ENCODE measurements around the gene FAM120A.

Gene FAM120A

GRCh38 chr9:93582550-93582949, 131.1 kb downstream of the FAM120A start:
- DNase-seq: no peak

DNA sequence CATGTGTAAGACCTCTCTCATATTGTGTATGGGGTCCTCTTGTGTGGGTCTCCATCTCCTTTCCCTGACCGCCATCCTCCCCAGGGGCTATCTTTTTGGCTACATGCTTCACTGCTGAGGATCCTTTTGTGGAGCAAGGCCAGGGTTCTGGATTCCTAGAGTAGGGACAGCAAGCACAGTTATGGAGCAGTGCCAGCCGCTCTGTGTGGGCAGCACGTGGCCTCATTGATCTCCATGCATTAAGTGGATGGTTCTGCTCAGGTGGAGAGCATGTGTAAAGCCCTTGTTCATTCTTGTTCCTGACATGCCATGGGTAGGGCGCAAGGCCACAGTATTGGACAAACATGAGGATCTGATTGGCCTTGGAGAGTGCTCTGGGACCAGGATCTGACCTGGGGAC, 133.8 kb downstream of the FAM120A start:
- DNase-seq: no peak

DNA sequence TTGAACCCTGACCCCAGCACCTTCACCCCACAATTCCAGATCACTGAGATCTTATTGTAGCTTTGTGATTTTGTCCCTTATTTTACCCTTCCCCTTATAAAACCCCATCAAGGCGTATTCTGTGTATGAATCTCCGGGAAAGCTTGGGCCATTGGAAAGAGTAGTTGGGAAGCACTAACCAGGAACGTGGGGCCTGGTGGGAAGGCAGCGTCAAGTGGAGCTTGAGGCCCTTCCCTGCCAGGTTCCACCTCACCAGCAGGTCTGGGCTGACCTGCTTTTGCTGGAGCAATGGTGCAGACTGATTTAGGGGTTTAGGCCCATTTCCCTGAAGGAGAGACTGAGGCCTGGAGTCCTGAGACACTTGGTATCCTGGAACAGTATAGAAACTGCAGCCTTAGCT, 134.2 kb downstream of the FAM120A start:
- no peak for DNase-seq

GRCh38 chr9:93586290-93587057, 135.0 kb downstream of the FAM120A start:
- DNase-seq: no peak

- DNase-seq: no peak
Observed at GRCh38 chr9:93587284-93587650, 135.8 kb downstream of the FAM120A start.

GRCh38 chr9:93587651-93588347, 136.3 kb downstream of the FAM120A start:
- DNase-seq: no peak

DNA sequence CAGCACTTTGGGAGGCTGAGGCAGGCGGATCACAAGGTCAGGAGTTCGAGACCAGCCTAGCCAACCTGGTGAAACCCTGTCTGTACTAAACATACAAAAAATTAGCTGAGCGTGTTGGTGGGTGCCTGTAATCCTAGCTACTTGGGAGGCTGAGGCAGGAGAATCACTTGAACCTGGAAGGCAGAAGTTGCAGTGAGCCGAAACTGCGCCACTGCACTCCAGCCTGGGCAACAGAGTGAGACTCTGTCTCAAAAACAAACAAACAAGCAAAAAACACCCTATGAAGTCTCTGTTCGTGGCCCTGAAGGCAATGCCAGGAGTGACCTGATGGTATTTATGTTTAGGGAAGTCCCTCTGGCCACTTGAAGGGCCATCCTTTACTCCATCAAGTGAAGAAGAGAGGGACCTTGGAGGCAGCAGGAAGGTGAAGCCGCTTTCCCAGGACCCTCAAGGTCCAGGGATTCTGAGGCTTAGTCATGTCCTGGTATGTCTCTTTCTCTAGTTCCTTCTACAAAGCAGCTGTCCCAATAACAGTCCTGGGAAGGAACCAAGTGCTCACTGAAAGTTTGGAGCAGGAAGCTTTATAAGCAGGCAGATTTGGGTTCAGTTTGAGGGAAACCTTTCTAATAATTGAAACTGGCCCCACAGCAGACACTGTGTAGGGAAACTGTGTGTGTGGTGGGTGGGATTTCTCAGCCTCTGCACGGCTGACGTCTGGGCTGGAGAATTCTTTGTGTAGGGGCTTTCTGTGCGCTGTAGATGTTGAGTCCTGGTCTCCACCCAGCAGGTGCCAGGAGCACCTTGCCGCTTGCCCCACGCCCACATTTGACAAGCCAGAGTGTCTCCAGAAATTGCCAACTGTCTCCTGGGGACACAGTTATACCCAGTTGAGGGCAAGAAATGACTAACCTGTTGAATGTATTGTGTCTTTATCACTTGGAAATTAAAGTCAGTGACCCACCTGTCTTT, 137.4 kb downstream of the FAM120A start:
- no peak for DNase-seq

GRCh38 chr9:93589688-93590087, 138.2 kb downstream of the FAM120A start:
- DNase-seq: no peak

DNA sequence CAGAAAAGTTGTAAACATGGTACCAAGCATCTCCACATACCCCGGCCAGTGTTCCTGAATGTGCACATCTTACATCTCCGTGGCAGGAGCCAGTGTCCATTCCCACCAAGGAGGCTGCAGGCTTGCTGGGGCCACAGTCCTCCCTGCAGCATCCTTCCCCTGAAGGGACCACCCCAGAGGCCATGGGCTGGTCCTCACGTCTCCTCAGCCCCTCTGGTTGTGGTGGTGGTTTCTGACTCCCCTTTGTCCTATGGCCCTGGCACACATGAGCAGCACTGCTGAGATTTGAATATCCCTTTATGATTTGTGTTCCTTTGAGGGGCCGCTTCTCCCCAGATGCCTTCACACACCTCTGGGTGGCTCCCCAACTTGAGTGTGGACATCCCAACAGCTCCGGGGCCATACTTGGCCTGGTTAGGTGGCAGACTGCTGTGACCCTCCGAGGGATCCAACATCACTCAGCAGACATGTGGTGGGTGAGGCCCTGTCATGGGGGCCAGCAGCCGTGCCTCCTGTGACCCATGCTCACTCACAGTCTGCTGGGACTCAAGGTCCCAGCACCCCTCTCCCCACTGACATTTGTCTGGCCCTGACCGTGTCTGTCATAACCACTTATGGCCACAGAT, 139.2 kb downstream of the FAM120A start:
- no peak for DNase-seq

DNA sequence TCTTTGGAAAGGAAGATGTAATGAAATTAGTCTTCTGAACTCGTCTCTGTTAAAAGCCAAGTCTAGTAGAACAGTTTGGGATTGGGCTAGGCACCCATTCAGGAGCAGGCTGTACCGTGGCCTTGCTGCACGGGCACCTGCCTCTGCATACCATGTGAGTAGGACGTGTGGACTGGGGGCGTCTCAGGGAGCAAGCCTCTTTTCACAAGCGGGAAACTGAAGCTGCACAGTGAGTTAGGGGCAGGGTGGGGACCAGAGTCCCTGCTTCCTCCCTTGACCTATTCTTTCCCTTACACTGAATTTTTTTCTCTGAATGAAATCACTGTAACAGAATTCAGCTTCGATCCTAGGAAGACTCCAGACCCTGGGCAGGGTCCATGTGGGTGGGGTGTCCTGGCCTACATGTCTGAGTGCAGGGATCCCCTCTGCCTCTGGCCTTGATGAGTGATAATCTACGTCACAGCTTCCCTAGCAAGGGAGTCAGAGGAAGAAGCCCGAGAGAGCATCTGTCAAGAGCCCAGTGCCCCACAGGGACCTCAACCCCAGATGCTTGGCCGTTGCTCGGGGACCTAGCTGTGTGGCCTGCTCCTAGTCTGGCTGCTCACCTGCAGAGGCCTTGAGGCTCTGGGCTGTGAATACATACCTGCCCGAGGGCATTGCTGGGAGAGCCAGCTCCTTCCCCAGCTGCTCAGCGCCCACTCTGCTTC, 140.0 kb downstream of the FAM120A start:
- no peak for DNase-seq

GRCh38 chr9:93592008-93592642, 140.6 kb downstream of the FAM120A start:
- no peak for DNase-seq

DNA sequence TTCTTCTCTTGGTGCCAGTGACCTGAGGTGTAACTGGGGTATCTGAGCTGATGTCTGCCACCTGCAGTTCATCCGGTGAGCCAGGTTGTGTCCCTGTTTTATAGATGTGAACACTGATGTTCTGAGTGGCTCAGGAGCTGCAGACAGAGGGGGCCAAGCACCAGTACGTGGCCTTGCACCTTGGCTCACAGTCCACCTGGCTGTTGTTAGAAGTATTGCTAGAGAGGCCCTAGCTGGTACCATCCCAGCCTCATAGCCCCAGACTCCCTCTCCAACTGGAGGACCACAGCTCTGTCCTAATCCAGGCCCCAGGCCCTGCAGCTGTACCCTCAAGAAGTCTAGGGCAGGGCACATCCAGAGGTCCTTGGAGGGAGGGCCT, 141.1 kb downstream of the FAM120A start:
- no peak for DNase-seq

GRCh38 chr9:93593144-93593658, 141.7 kb downstream of the FAM120A start:
- no peak for DNase-seq

DNA sequence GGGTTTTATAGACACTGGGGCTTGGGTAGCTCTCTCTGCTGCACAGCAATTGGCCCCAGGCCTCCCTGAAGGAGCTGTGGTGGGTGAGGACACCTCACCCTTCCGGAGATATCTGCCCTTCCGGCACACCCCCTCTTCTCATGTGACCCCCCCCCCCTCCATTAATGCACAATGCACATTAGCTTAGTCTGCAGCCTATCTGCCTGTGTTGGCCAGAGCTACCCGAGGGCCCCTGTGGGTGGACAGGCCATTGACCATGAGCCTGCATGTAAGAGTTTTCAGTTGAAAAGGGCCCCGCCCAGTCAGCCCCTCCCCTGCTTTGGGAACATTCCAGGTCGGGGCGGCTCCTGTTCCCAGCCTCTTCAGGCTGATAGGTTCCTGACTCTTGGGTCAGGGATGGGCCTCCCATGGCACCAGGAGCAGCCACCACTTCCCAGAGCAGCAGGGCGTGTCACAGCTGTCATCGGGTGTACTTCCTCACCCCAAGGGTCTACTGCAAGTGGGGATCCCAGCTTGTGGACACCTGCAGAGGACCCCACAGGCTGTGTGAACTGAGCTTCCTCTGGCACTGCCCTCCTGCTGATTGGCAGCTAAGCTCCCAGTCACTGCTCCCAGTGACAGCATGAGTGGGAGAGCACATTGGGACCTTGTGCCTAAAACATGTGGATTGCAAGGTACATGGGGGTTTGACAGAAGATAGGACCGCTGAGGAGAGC, 142.7 kb downstream of the FAM120A start:
- DNase-seq: no peak

- DNase-seq: no peak
Observed at GRCh38 chr9:93595461-93595860, 144.0 kb downstream of the FAM120A start.

DNA sequence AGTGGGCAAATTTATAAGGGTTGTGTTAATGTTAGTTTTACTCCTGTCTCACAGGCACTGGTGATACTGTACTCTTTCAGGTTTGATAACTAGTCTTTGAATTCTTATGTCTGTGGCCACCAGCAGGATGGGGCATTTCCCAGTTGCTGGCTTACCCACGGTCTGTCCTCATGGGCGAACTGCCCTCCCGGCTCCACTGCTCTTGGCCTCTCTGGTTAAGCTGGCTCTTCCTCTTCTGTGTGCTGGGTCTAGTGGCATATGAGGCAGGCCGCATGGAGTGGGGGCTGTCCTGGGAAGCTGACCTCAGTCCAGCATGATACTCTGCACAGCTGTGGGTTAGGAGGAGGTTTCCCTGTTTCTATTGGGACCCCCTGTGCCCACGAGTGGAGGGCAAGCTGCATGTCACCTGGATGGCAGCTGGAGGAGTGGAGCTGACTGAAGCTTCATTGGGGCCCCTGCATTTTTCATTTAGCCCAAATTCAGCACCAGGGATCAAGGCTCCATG, 144.4 kb downstream of the FAM120A start:
- no peak for DNase-seq

DNA sequence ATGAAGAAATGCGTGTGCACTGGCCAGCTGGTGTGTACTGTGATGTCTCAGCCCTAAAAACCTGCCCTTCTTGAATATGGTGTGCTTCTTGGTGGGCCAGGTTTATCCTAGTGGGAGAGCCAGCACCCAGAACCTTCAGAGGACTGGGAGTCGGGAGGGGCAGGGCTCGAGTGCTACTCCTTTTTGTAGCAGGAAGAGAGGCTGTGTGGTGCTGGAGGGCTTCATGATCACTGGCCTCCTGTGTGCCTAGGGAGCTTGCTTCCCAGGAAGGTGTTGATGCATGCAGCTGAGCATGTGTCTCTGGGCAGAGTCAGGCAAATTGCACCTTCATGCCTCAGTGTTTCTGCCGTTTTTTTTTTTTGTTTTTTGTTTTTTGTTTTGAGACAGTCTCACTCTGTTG, 144.9 kb downstream of the FAM120A start:
- DNase-seq: no peak

- DNase-seq: no peak
Observed at GRCh38 chr9:93597142-93597706, 145.7 kb downstream of the FAM120A start.

DNA sequence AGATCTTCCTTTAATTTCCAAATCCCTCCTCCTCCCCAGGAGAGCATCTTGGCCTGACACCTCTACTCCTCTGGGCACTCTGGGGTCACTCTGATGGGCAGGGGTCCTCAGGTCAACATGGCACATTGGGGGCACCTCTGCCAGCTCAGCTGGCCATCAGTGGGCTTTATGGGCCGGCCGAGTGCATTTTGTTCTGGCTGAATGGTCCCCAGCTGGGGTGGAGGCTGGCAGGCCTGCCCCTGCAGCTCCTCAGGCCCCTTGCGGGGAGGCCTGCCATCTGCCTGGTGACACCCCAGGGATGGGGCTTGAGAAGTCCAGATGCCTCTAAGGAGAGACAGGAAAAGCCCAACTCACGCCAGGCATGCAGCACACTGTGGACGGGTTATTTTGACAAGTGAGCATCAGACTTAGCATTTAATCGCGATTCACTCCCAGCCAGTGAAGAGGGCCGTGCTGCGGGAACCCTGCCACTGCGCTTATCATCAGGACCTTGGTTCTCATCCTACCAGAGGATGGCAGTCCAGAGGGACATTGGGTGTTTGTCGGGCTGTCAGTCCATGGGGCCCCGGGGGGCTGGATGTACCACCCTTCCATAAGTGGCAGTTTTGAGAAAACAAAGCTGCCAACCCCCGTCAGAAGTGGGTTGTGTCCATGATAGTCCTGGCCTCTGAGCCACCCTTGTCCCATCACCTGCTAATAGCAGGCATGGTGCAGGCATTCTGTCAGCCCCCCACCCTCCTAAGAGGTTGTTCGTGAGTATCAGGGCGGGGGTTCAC, 146.6 kb downstream of the FAM120A start:
- DNase-seq: no peak

All from NCI-H1930 (cell line).